H9 (cell line): ENCODE results near the gene TBXA2R. TPM values are rescaled to one million over a fixed set of nuclear protein-coding genes. Genes with fewer than 3 reads are reported as not detected.

Source experiments
- DNase-seq: peaks from one replicate; pipeline ENCODE4 v3.0.0-alpha.2; 2017
- H2AFZ ChIP-seq: one replicate; pipeline ENCODE4 v1.6.1; 2013; ENCODE audit warnings: mild to moderate bottlenecking, low read length, control low read depth, moderate library complexity
- H2AK5ac ChIP-seq: 2 replicates; pipeline ENCODE4 v1.6.1; 2013; ENCODE audit warnings: low read length, control low read depth, mixed read lengths; ENCODE audit not compliant: insufficient read length
- H2BK120ac ChIP-seq: one replicate; pipeline ENCODE4 v1.6.1; 2013; ENCODE audit warnings: low read depth, mild to moderate bottlenecking, low read length, control low read depth, inconsistent platforms; ENCODE audit not compliant: poor library complexity, severe bottlenecking
- H2BK12ac ChIP-seq: 2 replicates; pipeline ENCODE4 v1.6.1; 2013; ENCODE audit warnings: low read length, control low read depth, mixed read lengths, low read depth; ENCODE audit not compliant: insufficient read length
- H2BK15ac ChIP-seq: 2 replicates; pipeline ENCODE4 v1.6.1; 2013; ENCODE audit warnings: low read depth, low read length, control low read depth
- H2BK20ac ChIP-seq: one replicate; pipeline ENCODE4 v1.6.1; 2013; ENCODE audit warnings: low read depth, mild to moderate bottlenecking, low read length, control low read depth, inconsistent platforms; ENCODE audit not compliant: poor library complexity, severe bottlenecking
- H2BK5ac ChIP-seq: 2 replicates; pipeline ENCODE4 v1.6.1; 2013; ENCODE audit warnings: low read length, control low read depth, mixed read lengths; ENCODE audit not compliant: insufficient read length
- H3K14ac ChIP-seq: 2 replicates; pipeline ENCODE4 v1.6.1; 2013; ENCODE audit warnings: low read length, control low read depth; ENCODE audit not compliant: insufficient read depth
- H3K18ac ChIP-seq: 2 replicates; pipeline ENCODE4 v1.6.1; 2013; ENCODE audit warnings: low read depth, mild to moderate bottlenecking, mixed read lengths, low read length, control low read depth; ENCODE audit not compliant: insufficient read length
- H3K23ac ChIP-seq: 2 replicates; pipeline ENCODE4 v1.6.1; 2013; ENCODE audit warnings: low read length, control low read depth, mixed read lengths, low read depth; ENCODE audit not compliant: insufficient read length
- H3K23me2 ChIP-seq: 2 replicates; pipeline ENCODE4 v1.6.1; 2013; ENCODE audit warnings: low read depth, mild to moderate bottlenecking, mixed read lengths, low read length, control low read depth; ENCODE audit not compliant: insufficient read length, poor library complexity, severe bottlenecking
- H3K27ac ChIP-seq: 2 replicates; pipeline ENCODE4 v1.5.1; 2013; ENCODE audit warnings: low read length, control low read depth, mixed read lengths, low read depth; ENCODE audit not compliant: insufficient read length
- H3K27me3 ChIP-seq: 2 replicates; pipeline ENCODE4 v1.6.1; 2013; ENCODE audit warnings: low read length, control low read depth, inconsistent platforms; ENCODE audit not compliant: insufficient read depth
- H3K4ac ChIP-seq: 2 replicates; pipeline ENCODE4 v1.6.1; 2013; ENCODE audit warnings: low read depth, mild to moderate bottlenecking, control low read depth, inconsistent platforms, low read length, moderate library complexity
- H3K4me1 ChIP-seq: 2 replicates; pipeline ENCODE4 v1.6.1; 2013; ENCODE audit warnings: low read length, control low read depth, inconsistent platforms; ENCODE audit not compliant: insufficient read depth
- H3K4me2 ChIP-seq: 2 replicates; pipeline ENCODE4 v1.6.1; 2013; ENCODE audit warnings: low read length, control low read depth, mixed read lengths; ENCODE audit not compliant: insufficient read length, insufficient read depth
- H3K56ac ChIP-seq: 2 replicates; pipeline ENCODE4 v1.6.1; 2013; ENCODE audit warnings: low read depth, mild to moderate bottlenecking, mixed read lengths, low read length, control low read depth; ENCODE audit not compliant: insufficient read length
- H3K79me1 ChIP-seq: 2 replicates; pipeline ENCODE4 v1.6.1; 2013; ENCODE audit warnings: low read depth, mild to moderate bottlenecking, moderate library complexity, low read length, control low read depth, inconsistent platforms; ENCODE audit not compliant: insufficient read depth, poor library complexity, severe bottlenecking
- H3K79me2 ChIP-seq: 2 replicates; pipeline ENCODE4 v1.6.1; 2013; ENCODE audit warnings: low read length, control low read depth, inconsistent platforms; ENCODE audit not compliant: insufficient read depth
- H3K9ac ChIP-seq: 2 replicates; pipeline ENCODE4 v1.6.1; 2013; ENCODE audit warnings: low read length, control low read depth, mixed read lengths; ENCODE audit not compliant: insufficient read length; ENCODE audit errors: extremely low read depth
- H3K9me3 ChIP-seq: one replicate; pipeline ENCODE4 v1.6.1; 2013; ENCODE audit warnings: low read depth, low read length, inconsistent platforms; ENCODE audit not compliant: control insufficient read depth
- H3T11ph ChIP-seq: one replicate; pipeline ENCODE4 v1.6.1; 2013; ENCODE audit warnings: mild to moderate bottlenecking, low read length, control low read depth, inconsistent platforms
- H4K20me1 ChIP-seq: one replicate; pipeline ENCODE4 v1.6.1; 2013; ENCODE audit not compliant: control insufficient read depth, insufficient read length, insufficient read depth
- H4K5ac ChIP-seq: 2 replicates; pipeline ENCODE4 v1.6.1; 2013; ENCODE audit warnings: low read depth, mild to moderate bottlenecking, mixed read lengths, low read length, control low read depth; ENCODE audit not compliant: insufficient read length
- H4K8ac ChIP-seq: replicated peaks from 2 replicates; pipeline ENCODE4 v1.6.1; 2013; ENCODE audit warnings: low read length, control low read depth, mixed read lengths, low read depth; ENCODE audit not compliant: insufficient read length
- H4K91ac ChIP-seq: 2 replicates; pipeline ENCODE4 v1.6.1; 2013; ENCODE audit warnings: low read depth, mild to moderate bottlenecking, moderate library complexity, mixed read lengths, low read length, control low read depth; ENCODE audit not compliant: insufficient read length
- H3K27ac Mint-ChIP-seq, 3 experiments: 2 replicates in 2 of 3; 3 replicates in 1 of 3; pipeline ENCODE4 v1.8.0; 2020 to 2021; ENCODE audit warnings: mixed read lengths in 3 of 3, mild to moderate bottlenecking in 1 of 3, moderate library complexity in 1 of 3
- H3K27me3 Mint-ChIP-seq: 2 replicates; pipeline ENCODE4 v1.8.0; 2021; ENCODE audit warnings: low read depth, mild to moderate bottlenecking, moderate library complexity, mixed read lengths
- H3K36me3 Mint-ChIP-seq, 3 experiments: 2 replicates in 2 of 3; 3 replicates in 1 of 3; pipeline ENCODE4 v1.8.0; 2020 to 2021; ENCODE audit warnings: low read depth in 3 of 3, mixed read lengths in 3 of 3; ENCODE audit not compliant: insufficient read depth in 1 of 3
- H3K4me1 Mint-ChIP-seq, 2 experiments: 2 replicates each; pipeline ENCODE4 v1.8.0; 2020; ENCODE audit warnings: mixed read lengths in 2 of 2
- H3K4me3 Mint-ChIP-seq, 2 experiments: 2 replicates in 1 of 2; 3 replicates in 1 of 2; pipeline ENCODE4 v1.8.0; 2020 to 2021; ENCODE audit warnings: mild to moderate bottlenecking in 2 of 2, mixed read lengths in 2 of 2, moderate library complexity in 1 of 2
- H3K9me3 Mint-ChIP-seq, 2 experiments: 2 replicates in 1 of 2; 3 replicates in 1 of 2; pipeline ENCODE4 v1.8.0; 2020; ENCODE audit warnings: mild to moderate bottlenecking in 2 of 2, mixed read lengths in 2 of 2, moderate library complexity in 1 of 2
- CTCF ChIP-seq: fragments of 200-600 bp; sonication (generic); conservative IDR thresholded peaks from 3 replicates; pipeline ENCODE4 v1.8.0; 2021; ENCODE audit warnings: antibody characterized with exemption, mild to moderate bottlenecking
- WGBS: extraction: QIAGEN DNeasy Blood & Tissue Kit; methylation state at CpG from one replicate; pipeline ENCODE4 v1.1.7; 2013; ENCODE audit warnings: missing lambda C conversion rate, low lambda C conversion rate, mixed read lengths; ENCODE audit not compliant: insufficient read length; ENCODE audit errors: extremely low coverage; 5-methylcytosine and 5-hydroxymethylcytosine counted together
- total RNA-seq: library from RNA; stranded (reverse); gene quantifications from 2 replicates; pipeline ENCODE4 v1.2.1, GENCODE V29; 2021

Gene TBXA2R
- total RNA-seq, 1 experiment from 2014 or later = 0.63 TPM

- no peak overlapping the region for H3K27ac ChIP-seq
- H3K4me1 ChIP-seq = no peaks in the 10 kb centered on the region; the same call in 1 of the 2 replicates
- no peak overlapping the region for H3K9ac ChIP-seq
- no peaks in the 10 kb centered on the region for H3K79me2 ChIP-seq
- no CpG with 5 or more reads among the region's 9 CpGs for WGBS
- H3K4me1 Mint-ChIP-seq = no peaks in the 10 kb centered on the region
- no peaks in the 10 kb centered on the region for H3K23me2 ChIP-seq
- no peak for TF ChIP-seq CTCF
- H3K4me2 ChIP-seq = no peak overlapping the region
- DNase-seq = no peak
- no peak overlapping the region for H3K18ac ChIP-seq
- no peak overlapping the region for H2BK20ac ChIP-seq
- H2BK5ac ChIP-seq = no peak overlapping the region
- H3K27ac Mint-ChIP-seq = no peak overlapping the region
- no peak overlapping the region for H3T11ph ChIP-seq
- H4K8ac ChIP-seq = no peak overlapping the region
- H3K14ac ChIP-seq = no peak overlapping the region
- H3K23ac ChIP-seq = no peak overlapping the region
- no peak overlapping the region for H4K91ac ChIP-seq
- no peak overlapping the region for H2AK5ac ChIP-seq
- no peak overlapping the region for H3K56ac ChIP-seq
- no peak overlapping the region for H2BK12ac ChIP-seq
- H2AFZ ChIP-seq = no peak overlapping the region
- H2BK15ac ChIP-seq = no peak overlapping the region
- no peak overlapping the region for H3K4ac ChIP-seq
- no peak overlapping the region for H3K4me3 Mint-ChIP-seq
- no peaks in the 10 kb centered on the region for H3K79me1 ChIP-seq
- H3K9me3 Mint-ChIP-seq = peaks cover 13 to 17% of the 10 kb centered on the region in 2 experiments
- H3K27me3 Mint-ChIP-seq = peaks cover 61% of the 10 kb centered on the region
- H2BK120ac ChIP-seq = no peak overlapping the region
- no peak overlapping the region for H4K5ac ChIP-seq
- H4K20me1 ChIP-seq = no peaks in the 10 kb centered on the region
- H3K27me3 ChIP-seq = peaks cover 4% of the 10 kb centered on the region; the same call in 1 of the 2 replicates
- no peaks in the 10 kb centered on the region; a peak in 1 of 7 replicates for H3K36me3 Mint-ChIP-seq
- no peaks in the 10 kb centered on the region for H3K9me3 ChIP-seq
These were observed 14.6 kb downstream of the TBXA2R start for GRCh38 chr19:3591876-3592613.
